ENCODE measurements around the gene C17orf75.
"Not testable (repeated sequence)": the region's sequence is repeated elsewhere in the genome, so short reads cannot be mapped to it uniquely, and the experiment has no call there.

The C17orf75 gene

GRCh38 chr17:32320847-32321246, 21.1 kb downstream of the C17orf75 start:
- WGBS: 95% methylated on average over 15 of the region's 15 CpGs
- peaks cover 14% of the 10 kb centered on the region for H3K4me1 ChIP-seq (ENCODE audit: insufficient read depth, low read length)
- no peaks in the 10 kb centered on the region for H3K9me3 ChIP-seq (ENCODE audit: insufficient read depth, low read depth, low read length)
- H3K4me3 ChIP-seq (ENCODE audit: low read length): no peak overlapping the region
- H3K27me3 ChIP-seq (ENCODE audit: insufficient read depth, low read length): no peaks in the 10 kb centered on the region
- H3K36me3 ChIP-seq (ENCODE audit: insufficient read depth, low read length): no peaks in the 10 kb centered on the region
- H3K27ac ChIP-seq (ENCODE audit: low read depth, low read length): no peak overlapping the region
- H3K9ac ChIP-seq (ENCODE audit: low read depth, low read length): no peak overlapping the region

- H3K4me3 ChIP-seq (ENCODE audit: low read length); H3K27me3 ChIP-seq (ENCODE audit: insufficient read depth, low read length); H3K27ac ChIP-seq (ENCODE audit: low read depth, low read length); H3K36me3 ChIP-seq (ENCODE audit: insufficient read depth, low read length); H3K9me3 ChIP-seq (ENCODE audit: insufficient read depth, low read depth, low read length); H3K9ac ChIP-seq (ENCODE audit: low read depth, low read length): not testable (repeated sequence)
- peaks cover 20% of the 10 kb centered on the region for H3K4me1 ChIP-seq (ENCODE audit: insufficient read depth, low read length)
- 97% methylated on average over 5 of the region's 6 CpGs for WGBS
These were observed 21.9 kb downstream of the C17orf75 start for GRCh38 chr17:32320080-32320479.

GRCh38 chr17:32319548-32319905, 22.4 kb downstream of the C17orf75 start:
- Histone ChIP-seq H3K4me3 (ENCODE audit: low read length) (no peak overlapping the region), H3K9me3 (ENCODE audit: insufficient read depth, low read depth, low read length) (no peaks in the 10 kb centered on the region), H3K27me3 (ENCODE audit: insufficient read depth, low read length) (no peaks in the 10 kb centered on the region), H3K36me3 (ENCODE audit: insufficient read depth, low read length) (no peaks in the 10 kb centered on the region), H3K27ac (ENCODE audit: low read depth, low read length) (no peak overlapping the region), H3K4me1 (ENCODE audit: insufficient read depth, low read length) (peaks cover 18% of the 10 kb centered on the region), H3K9ac (ENCODE audit: low read depth, low read length) (no peak overlapping the region)
- WGBS: 28% methylated on average over 5 of the region's 5 CpGs

- no peak overlapping the region for H3K27ac ChIP-seq (ENCODE audit: low read depth, low read length)
- 97% methylated on average over 6 of the region's 8 CpGs for WGBS
- H3K4me1 ChIP-seq (ENCODE audit: insufficient read depth, low read length): 0 out of 2 replicates have a peak, but pooled peaks cover 6% of the 10 kb centered on the region
- no peaks in the 10 kb centered on the region for H3K36me3 ChIP-seq (ENCODE audit: insufficient read depth, low read length)
- no peak overlapping the region for H3K4me3 ChIP-seq (ENCODE audit: low read length)
- no peaks in the 10 kb centered on the region for H3K9me3 ChIP-seq (ENCODE audit: insufficient read depth, low read depth, low read length)
- no peak overlapping the region for H3K9ac ChIP-seq (ENCODE audit: low read depth, low read length)
- H3K27me3 ChIP-seq (ENCODE audit: insufficient read depth, low read length): no peaks in the 10 kb centered on the region
These were observed 23.9 kb downstream of the C17orf75 start for GRCh38 chr17:32318071-32318470.

GRCh38 chr17:32317353-32317752, 24.6 kb downstream of the C17orf75 start:
- Histone ChIP-seq H3K4me1 (ENCODE audit: insufficient read depth, low read length) (0 out of 2 replicates have a peak, but pooled peaks cover 6% of the 10 kb centered on the region), H3K27ac (ENCODE audit: low read depth, low read length) (no peak overlapping the region), H3K27me3 (ENCODE audit: insufficient read depth, low read length) (no peaks in the 10 kb centered on the region), H3K9me3 (ENCODE audit: insufficient read depth, low read depth, low read length) (no peaks in the 10 kb centered on the region), H3K36me3 (ENCODE audit: insufficient read depth, low read length) (no peaks in the 10 kb centered on the region), H3K9ac (ENCODE audit: low read depth, low read length) (no peak overlapping the region), H3K4me3 (ENCODE audit: low read length) (no peak overlapping the region)
- 94% methylated on average over 4 of the region's 4 CpGs for WGBS

- 92% methylated on average over 4 of the region's 5 CpGs for WGBS
- H3K4me1 ChIP-seq (ENCODE audit: insufficient read depth, low read length); H3K27me3 ChIP-seq (ENCODE audit: insufficient read depth, low read length); H3K27ac ChIP-seq (ENCODE audit: low read depth, low read length); H3K36me3 ChIP-seq (ENCODE audit: insufficient read depth, low read length); H3K4me3 ChIP-seq (ENCODE audit: low read length); H3K9ac ChIP-seq (ENCODE audit: low read depth, low read length); H3K9me3 ChIP-seq (ENCODE audit: insufficient read depth, low read depth, low read length): not testable (repeated sequence)
These were observed 25.3 kb downstream of the C17orf75 start for GRCh38 chr17:32316653-32317052.

GRCh38 chr17:32315171-32315570, 26.8 kb downstream of the C17orf75 start:
- Histone ChIP-seq H3K36me3 (ENCODE audit: insufficient read depth, low read length) (no peaks in the 10 kb centered on the region), H3K27ac (ENCODE audit: low read depth, low read length) (no peak overlapping the region), H3K4me1 (ENCODE audit: insufficient read depth, low read length) (peaks cover 16% of the 10 kb centered on the region), H3K27me3 (ENCODE audit: insufficient read depth, low read length) (no peaks in the 10 kb centered on the region), H3K4me3 (ENCODE audit: low read length) (no peak overlapping the region), H3K9ac (ENCODE audit: low read depth, low read length) (no peak overlapping the region), H3K9me3 (ENCODE audit: insufficient read depth, low read depth, low read length) (no peaks in the 10 kb centered on the region)
- WGBS: 80% methylated on average over 8 of the region's 8 CpGs

- Histone ChIP-seq H3K4me1 (ENCODE audit: insufficient read depth, low read length) (peaks cover 16% of the 10 kb centered on the region), H3K4me3 (ENCODE audit: low read length) (no peak overlapping the region), H3K36me3 (ENCODE audit: insufficient read depth, low read length) (no peaks in the 10 kb centered on the region), H3K27ac (ENCODE audit: low read depth, low read length) (no peak overlapping the region), H3K9ac (ENCODE audit: low read depth, low read length) (no peak overlapping the region), H3K27me3 (ENCODE audit: insufficient read depth, low read length) (no peaks in the 10 kb centered on the region), H3K9me3 (ENCODE audit: insufficient read depth, low read depth, low read length) (no peaks in the 10 kb centered on the region)
- 93% methylated on average over 9 of the region's 9 CpGs for WGBS
These were observed 27.3 kb downstream of the C17orf75 start for GRCh38 chr17:32314636-32315035.

- H3K27ac ChIP-seq (ENCODE audit: low read depth, low read length): peak overlapping the region; percentile 37
- H3K9me3 ChIP-seq (ENCODE audit: insufficient read depth, low read depth, low read length): no peaks in the 10 kb centered on the region
- WGBS: 37% methylated on average over 9 of the region's 9 CpGs
These were observed 30.9 kb downstream of the C17orf75 start for GRCh38 chr17:32311028-32311536.

GRCh38 chr17:32307658-32308057, 34.3 kb downstream of the C17orf75 start:
- Histone ChIP-seq H3K9me3 (ENCODE audit: insufficient read depth, low read depth, low read length) (no peaks in the 10 kb centered on the region), H3K27ac (ENCODE audit: low read depth, low read length) (no peak overlapping the region), H3K36me3 (ENCODE audit: insufficient read depth, low read length) (no peaks in the 10 kb centered on the region), H3K4me3 (ENCODE audit: low read length) (no peak overlapping the region), H3K9ac (ENCODE audit: low read depth, low read length) (no peak overlapping the region), H3K4me1 (ENCODE audit: insufficient read depth, low read length) (peaks cover 38% of the 10 kb centered on the region), H3K27me3 (ENCODE audit: insufficient read depth, low read length) (no peaks in the 10 kb centered on the region)
- WGBS: 73% methylated on average over 2 of the region's 4 CpGs

More at GRCh38 chr17:32311028-32311536, 30.9 kb downstream of the C17orf75 start:
- Histone ChIP-seq H3K36me3 (ENCODE audit: insufficient read depth, low read length) (no peaks in the 10 kb centered on the region), H3K27me3 (ENCODE audit: insufficient read depth, low read length) (no peaks in the 10 kb centered on the region), H3K9ac (ENCODE audit: low read depth, low read length) (no peak overlapping the region), H3K4me1 (ENCODE audit: insufficient read depth, low read length) (peaks cover 16% of the 10 kb centered on the region), H3K4me3 (ENCODE audit: low read length) (0 out of 2 replicates have a peak overlapping the region, but pooled peaks have one; percentile 14)

- Histone ChIP-seq H3K27ac (ENCODE audit: low read depth, low read length) (peak overlapping the region; percentile 96; the same call in 1 of the 2 replicates), H3K9me3 (ENCODE audit: insufficient read depth, low read depth, low read length) (no peaks in the 10 kb centered on the region), H3K9ac (ENCODE audit: low read depth, low read length) (no peak overlapping the region), H3K36me3 (ENCODE audit: insufficient read depth, low read length) (no peaks in the 10 kb centered on the region), H3K27me3 (ENCODE audit: insufficient read depth, low read length) (no peaks in the 10 kb centered on the region), H3K4me1 (ENCODE audit: insufficient read depth, low read length) (peaks cover 37% of the 10 kb centered on the region), H3K4me3 (ENCODE audit: low read length) (no peak overlapping the region)
- 65% methylated on average over 9 of the region's 9 CpGs for WGBS
These were observed 36.9 kb downstream of the C17orf75 start for GRCh38 chr17:32305049-32305448.

- Histone ChIP-seq H3K4me3 (ENCODE audit: low read length) (no peak overlapping the region), H3K27me3 (ENCODE audit: insufficient read depth, low read length) (no peaks in the 10 kb centered on the region), H3K27ac (ENCODE audit: low read depth, low read length) (peak overlapping the region; percentile 96), H3K9me3 (ENCODE audit: insufficient read depth, low read depth, low read length) (no peaks in the 10 kb centered on the region), H3K36me3 (ENCODE audit: insufficient read depth, low read length) (no peaks in the 10 kb centered on the region), H3K4me1 (ENCODE audit: insufficient read depth, low read length) (peaks cover 37% of the 10 kb centered on the region), H3K9ac (ENCODE audit: low read depth, low read length) (peak overlapping the region; percentile 33; the same call in 1 of the 2 replicates)
- WGBS: 37% methylated on average over 2 of the region's 2 CpGs
These were observed 38.1 kb downstream of the C17orf75 start for GRCh38 chr17:32303781-32304288.

Data from HUES64 (cell line).